HG03571 (cell line): Measurements from ENCODE around the gene PRPF4.

Experiments
- ATAC-seq: cut with Tn5 transposase; IDR thresholded peaks from one replicate; pipeline ENCODE4 v1.9.1; 2021; ENCODE audit not compliant: unreplicated experiment

PRPF4 gene

DNA sequence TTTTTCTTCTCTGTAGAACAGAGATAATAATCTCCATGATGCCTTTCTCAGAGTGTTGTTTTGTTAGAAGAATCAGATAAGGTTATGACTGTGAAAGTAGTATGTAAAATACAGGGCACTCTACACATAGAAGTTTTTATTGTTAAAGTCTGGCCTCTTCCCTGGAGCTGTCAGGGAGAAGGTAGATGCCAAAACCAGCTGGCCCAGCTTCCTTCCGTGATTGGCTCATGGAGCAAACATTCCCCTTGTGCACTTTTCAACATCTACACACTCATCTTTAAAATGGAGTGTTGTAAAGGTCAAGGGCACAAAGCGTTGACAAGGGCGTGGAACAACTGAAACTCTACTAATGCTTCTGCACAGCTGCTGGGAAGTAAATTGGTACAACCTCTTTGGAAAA, 35.1 kb downstream of the PRPF4 start:
- ATAC-seq, result no peak

DNA sequence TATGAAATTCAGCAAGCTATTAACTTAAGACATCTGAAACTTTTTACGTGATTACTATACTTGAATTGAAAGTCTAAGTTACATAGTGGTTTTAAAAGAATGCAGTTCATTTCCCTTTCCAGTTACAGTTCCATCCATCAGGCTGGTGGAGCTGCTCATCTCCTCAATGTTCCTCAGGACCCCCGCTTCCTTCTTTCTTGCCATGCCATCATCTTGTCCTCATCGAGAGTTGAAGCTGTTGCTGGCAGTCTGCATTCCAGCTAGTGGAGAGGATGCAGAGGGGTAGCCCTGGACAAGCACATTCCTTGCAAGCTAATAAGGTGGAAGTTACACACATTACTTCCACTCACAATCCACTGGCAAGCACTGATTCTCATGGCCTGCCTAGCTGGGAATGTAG, 36.5 kb downstream of the PRPF4 start:
- no peak for ATAC-seq

GRCh38 chr9:113313261-113313660, 37.8 kb downstream of the PRPF4 start:
- ATAC-seq, result no peak

DNA sequence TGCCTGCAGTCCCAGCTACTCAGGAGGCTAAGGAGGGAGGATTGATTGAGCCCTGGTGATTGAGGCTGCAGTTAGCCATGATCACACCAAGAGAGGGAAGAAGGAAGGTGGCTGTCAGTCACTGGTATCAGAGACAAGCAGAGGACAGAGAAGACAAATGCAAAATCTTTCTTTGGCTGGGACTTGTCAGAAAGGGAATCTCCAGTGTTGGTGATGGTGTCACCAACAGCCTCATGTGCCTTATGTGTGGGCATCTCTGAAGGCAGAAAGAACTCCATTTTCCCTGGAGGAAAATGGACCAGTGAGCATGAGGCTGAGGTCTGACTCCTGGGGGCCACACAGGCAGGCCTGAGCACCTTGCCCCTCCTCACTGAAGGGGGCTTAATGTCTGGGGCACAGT, 39.8 kb downstream of the PRPF4 start:
- ATAC-seq, result no peak

DNA sequence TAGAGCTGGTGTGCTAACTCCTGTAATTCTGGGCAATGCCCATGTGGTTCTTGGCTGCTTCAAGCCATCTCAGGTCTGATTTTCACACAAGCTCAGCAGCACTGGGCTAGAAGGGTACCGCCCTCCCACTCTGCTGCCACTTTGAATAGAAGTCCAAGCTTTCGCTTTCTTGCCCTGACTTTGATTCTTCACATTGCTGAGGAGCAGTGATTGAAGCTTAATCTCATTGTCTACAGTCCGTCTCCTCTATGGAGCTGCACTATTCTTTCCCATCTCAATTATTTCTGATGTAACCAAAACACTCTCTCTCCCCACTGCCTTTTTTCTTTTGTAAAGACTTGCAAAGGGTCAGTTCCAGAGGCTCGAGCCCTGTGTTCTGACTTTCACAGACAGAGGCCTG, 40.6 kb downstream of the PRPF4 start:
- no peak for ATAC-seq

GRCh38 chr9:113317777-113318176, 42.3 kb downstream of the PRPF4 start:
- ATAC-seq, result no peak

- ATAC-seq, result no peak
These were observed 43.6 kb downstream of the PRPF4 start for GRCh38 chr9:113319054-113319453.

- no peak for ATAC-seq
These were observed 44.6 kb downstream of the PRPF4 start for GRCh38 chr9:113320051-113320450.

GRCh38 chr9:113322671-113323070, 47.2 kb downstream of the PRPF4 start:
- no peak for ATAC-seq

DNA sequence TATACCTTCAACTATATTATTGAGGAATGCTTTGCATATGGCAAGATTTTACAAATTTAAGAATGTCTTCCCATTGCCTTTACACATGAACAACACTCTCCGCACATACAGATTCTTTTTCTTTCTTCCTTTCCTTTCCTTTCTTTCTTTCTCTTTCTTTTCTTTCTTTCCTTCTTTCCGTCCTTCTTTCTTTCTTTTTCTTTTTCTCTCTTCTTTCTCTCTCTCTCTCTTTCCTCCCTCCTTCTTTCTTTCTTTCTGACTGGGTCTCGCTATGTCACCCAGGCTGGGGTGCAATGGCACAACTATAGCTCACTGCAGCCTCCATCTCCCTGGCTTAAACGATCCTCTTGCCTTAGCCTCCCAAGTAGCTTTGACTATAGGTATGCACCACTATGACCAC, 50.8 kb downstream of the PRPF4 start:
- no peak for ATAC-seq

DNA sequence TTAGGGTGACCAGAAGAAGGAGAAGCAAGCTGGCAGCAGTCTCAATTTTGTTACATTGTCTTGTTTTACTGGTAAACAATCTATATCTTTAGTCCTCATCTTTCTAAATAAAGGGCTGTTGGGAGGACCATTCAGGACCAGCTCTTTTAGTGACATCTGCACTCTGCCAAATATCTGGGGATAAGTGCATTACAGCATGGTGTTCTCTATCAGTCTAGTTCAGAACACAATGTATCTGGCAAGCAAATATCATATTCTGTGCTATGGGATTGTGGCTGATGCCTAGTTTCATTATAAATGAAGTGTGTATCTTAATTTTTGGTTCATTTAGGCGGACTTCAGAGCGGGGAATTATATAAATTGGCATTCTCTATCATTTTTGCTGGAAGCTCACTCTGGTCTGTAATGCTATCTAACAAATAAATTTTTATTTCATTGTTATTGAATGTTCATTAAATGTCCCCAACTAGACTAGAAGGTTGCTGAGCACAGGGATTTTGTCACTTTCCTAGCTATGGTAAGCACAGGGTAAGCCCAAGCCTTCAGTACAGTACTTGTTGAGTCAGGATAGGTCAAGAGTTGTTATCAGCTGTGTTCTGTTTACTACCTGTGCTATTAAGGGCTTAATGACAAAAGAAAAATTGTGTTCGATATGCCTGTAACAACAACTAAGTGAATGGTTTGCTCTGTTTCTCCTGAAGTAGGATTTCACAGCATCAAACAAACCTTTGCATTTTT, 52.8 kb downstream of the PRPF4 start:
- ATAC-seq, result no peak

DNA sequence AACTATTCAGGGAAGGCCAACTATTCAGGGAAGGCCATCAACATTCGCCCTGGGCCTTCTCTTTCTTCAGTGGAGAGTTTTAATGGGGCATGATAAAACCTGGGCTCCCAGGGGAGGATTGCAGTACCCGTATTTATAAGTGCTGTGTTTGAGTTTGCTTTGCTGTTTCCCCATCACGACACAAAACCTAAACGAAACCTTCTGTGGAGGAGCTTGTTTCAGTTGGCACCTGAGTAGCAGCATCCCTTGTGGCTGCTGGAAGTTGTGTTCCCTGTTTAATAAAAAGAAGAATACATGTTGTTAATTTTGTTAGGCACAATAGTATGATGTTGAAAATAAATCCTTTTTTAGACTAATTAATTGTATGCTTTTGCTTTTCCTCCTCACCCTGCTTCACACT, 56.3 kb downstream of the PRPF4 start:
- no peak for ATAC-seq

- ATAC-seq, result no peak
These were observed 62.3 kb downstream of the PRPF4 start for GRCh38 chr9:113337714-113338113.

GRCh38 chr9:113340011-113340699, 64.7 kb downstream of the PRPF4 start, which contains the start of gene WDR31:
WDR31 (minus strand) TSS chr9:113340275; CDS start chr9:113332022, 8,253 bp downstream.
- peak; percentile 98 for ATAC-seq

GRCh38 chr9:113341712-113342410, 66.4 kb downstream of the PRPF4 start:
- no peak for ATAC-seq
